Panc1 (cell line): Measurements from ENCODE around the gene SMAD3. TPM values are rescaled to one million over a fixed set of nuclear protein-coding genes. Genes with fewer than 3 reads are reported as not detected.
A peak's percentile ranks its signal among the peaks of the same experiment; 100 is the strongest.

Experiments used
- ATAC-seq: fragments of 200-7000 bp; cut with Tn5 transposase; 2 replicates; pipeline ENCODE4 v1.9.1; 2020; ENCODE audit warnings: mild to moderate bottlenecking, moderate library complexity
- BruUV-seq: library from RNA; stranded (reverse); fragments of 400-500 nt; replicated peaks from 2 replicates; lab custom pipeline; 2021; lab: Mats Ljungman, UMichigan
- CTCF ChIA-PET: fragments of 300-600 bp; sonication (Branson Sonifier 250); formaldehyde crosslinking; loops from one replicate; lab custom pipeline; 2022; ENCODE audit warnings: antibody characterized with exemption; lab: Charles Lee
- POLR2A ChIA-PET: fragments of 300-600 bp; sonication (Branson Sonifier 250); formaldehyde crosslinking; loops from one replicate; lab custom pipeline; 2022; ENCODE audit warnings: antibody characterized with exemption; lab: Charles Lee
- DNase-seq: peaks from one replicate; pipeline ENCODE4 v3.0.0-alpha.2; 2010; ENCODE audit warnings: low read depth, low spot score
- H3K27ac ChIP-seq: 2 replicates; pipeline ENCODE4 v1.5.1; 2011; ENCODE audit warnings: mild to moderate bottlenecking, low read length, inconsistent platforms
- H3K27me3 ChIP-seq: fragments of 200-500 bp; sonication (Bioruptor generic); 2 replicates; pipeline ENCODE4 v1.6.0; 2014; ENCODE audit warnings: low read length, inconsistent platforms; ENCODE audit not compliant: control insufficient read depth, insufficient read depth
- H3K36me3 ChIP-seq: fragments of 200-500 bp; sonication (Bioruptor generic); 2 replicates; pipeline ENCODE4 v1.5.1; 2014; ENCODE audit warnings: inconsistent platforms, mild to moderate bottlenecking, low read length, moderate library complexity; ENCODE audit not compliant: control insufficient read depth, insufficient read depth
- H3K4me1 ChIP-seq: 2 replicates; pipeline ENCODE4 v1.5.1; 2011; ENCODE audit warnings: inconsistent platforms, mild to moderate bottlenecking, low read length, moderate library complexity; ENCODE audit not compliant: control insufficient read depth, insufficient read depth
- H3K4me3 ChIP-seq, 2 experiments: 2 replicates each; pipeline ENCODE4 v1.5.1; 2011 to 2012; ENCODE audit warnings: low read depth in 2 of 2, low read length in 2 of 2, mild to moderate bottlenecking in 2 of 2, inconsistent platforms in 1 of 2, moderate library complexity in 1 of 2
- H3K9me3 ChIP-seq: fragments of 200-500 bp; sonication (Bioruptor generic); 2 replicates; pipeline ENCODE4 v1.5.1; 2014; ENCODE audit warnings: low read depth, mild to moderate bottlenecking, inconsistent platforms, low read length, moderate library complexity; ENCODE audit not compliant: control insufficient read depth, insufficient read depth
- POLR2AphosphoS5 ChIP-seq: IDR thresholded peaks from 2 replicates; pipeline ENCODE4 v1.6.1; 2012; ENCODE audit warnings: mild to moderate bottlenecking, low read depth, low read length, moderate library complexity
- SIN3A ChIP-seq: IDR thresholded peaks from 2 replicates; pipeline ENCODE4 v1.6.1; 2012; ENCODE audit warnings: low read depth, mild to moderate bottlenecking, low read length, moderate library complexity, borderline replicate concordance; ENCODE audit not compliant: insufficient read depth
- TCF7L2 ChIP-seq: IDR thresholded peaks from 2 replicates; pipeline ENCODE4 v1.6.1; 2011; ENCODE audit warnings: mild to moderate bottlenecking, low read depth, low read length, inconsistent platforms
- in situ Hi-C: cut with HindIII; loops from 2 replicates; pipeline ENCODE4 v1.10.0; 2016; ENCODE audit warnings: low sequenced_read_pairs, low pct_unique_long_range_greater_than_20kb
- intact Hi-C: fragments of 100-400 bp; cut with micrococcal nuclease; formaldehyde crosslinking; loops from one replicate; pipeline ENCODE4 v1.10.0; 2022; ENCODE audit not compliant: unreplicated experiment
- total RNA-seq: library from RNA; stranded (reverse); gene quantifications from one replicate; pipeline ENCODE4 v1.2.1, GENCODE V29; 2021; ENCODE audit not compliant: unreplicated experiment
- TF ChIP-seq, protein P1 (sequence below), 2 experiments: IDR thresholded peaks; 2 replicates each; pipeline ENCODE4 v1.6.1; 2011 to 2012; ENCODE audit warnings: low read depth in 2 of 2, control low read depth in 1 of 2, low read length in 1 of 2, mild to moderate bottlenecking in 1 of 2, moderate library complexity in 1 of 2; ENCODE audit not compliant: insufficient read depth in 1 of 2
- TF ChIP-seq, protein P2 (sequence below): fragments of 450-650 bp; IDR thresholded peaks from 2 replicates; pipeline ENCODE4 v1.5.1; 2017; ENCODE audit warnings: mild to moderate bottlenecking

SMAD3 gene
- total RNA-seq, 1 experiment from 2014 or later: 394 TPM

DNA sequence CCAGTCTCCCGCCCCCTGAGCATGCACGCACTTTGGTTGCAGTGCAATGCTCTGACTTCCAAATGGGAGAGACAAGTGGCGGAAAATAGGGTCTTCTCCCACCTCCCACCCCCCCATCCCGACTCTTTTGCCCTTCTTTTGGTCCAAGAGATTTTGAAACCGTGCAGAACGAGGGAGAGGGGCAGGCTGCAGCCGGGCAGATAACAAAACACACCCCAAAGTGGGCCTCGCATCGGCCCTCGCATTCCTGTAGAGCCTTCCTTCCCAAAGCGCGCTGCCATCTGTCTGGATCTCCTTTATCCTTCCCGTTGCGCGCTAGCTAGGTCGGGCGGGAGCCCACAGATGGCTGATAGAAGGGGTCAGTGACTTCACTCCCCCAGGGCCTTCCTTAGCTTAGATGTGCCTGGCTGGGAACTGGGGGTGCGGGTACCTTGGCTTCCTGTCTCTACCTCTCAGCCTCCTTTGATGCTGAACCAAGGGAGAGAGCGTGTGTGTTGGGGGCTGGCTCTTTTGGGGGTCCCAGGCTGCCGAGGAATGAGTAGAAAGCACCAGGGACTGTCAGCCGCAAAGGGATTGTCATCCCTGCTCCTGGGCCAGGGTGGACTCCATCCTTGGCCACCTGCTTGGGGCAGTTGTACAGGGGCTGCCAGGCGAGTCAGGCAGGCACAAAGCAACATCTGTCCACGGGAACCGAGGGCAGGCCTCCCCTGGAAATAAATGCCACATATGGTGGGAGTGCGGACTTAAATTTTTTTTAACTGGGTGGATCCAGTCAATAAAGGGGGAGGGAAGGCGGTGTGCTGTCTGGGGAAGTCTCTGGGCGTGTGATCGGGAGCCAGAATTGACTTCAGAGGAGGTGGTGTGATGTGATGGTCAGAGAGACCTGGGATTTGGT lies 1.8 kb downstream of the SMAD3 start:
- DNase-seq (no peak), ATAC-seq (no peak)
- peak overlapping the region; percentile 100 for H3K27ac ChIP-seq
- peaks cover 21% of the 10 kb centered on the region for H3K36me3 ChIP-seq
- ChIA-PET CTCF (no interaction called here), POLR2A (interaction anchor here (0.6 kb wide), 1 partner anchor 35 kb away, joined by 3 read pairs; no protein-coding TSS in a partner anchor)
- no peak for TF ChIP-seq SIN3A
- TF ChIP-seq, protein P1, sequence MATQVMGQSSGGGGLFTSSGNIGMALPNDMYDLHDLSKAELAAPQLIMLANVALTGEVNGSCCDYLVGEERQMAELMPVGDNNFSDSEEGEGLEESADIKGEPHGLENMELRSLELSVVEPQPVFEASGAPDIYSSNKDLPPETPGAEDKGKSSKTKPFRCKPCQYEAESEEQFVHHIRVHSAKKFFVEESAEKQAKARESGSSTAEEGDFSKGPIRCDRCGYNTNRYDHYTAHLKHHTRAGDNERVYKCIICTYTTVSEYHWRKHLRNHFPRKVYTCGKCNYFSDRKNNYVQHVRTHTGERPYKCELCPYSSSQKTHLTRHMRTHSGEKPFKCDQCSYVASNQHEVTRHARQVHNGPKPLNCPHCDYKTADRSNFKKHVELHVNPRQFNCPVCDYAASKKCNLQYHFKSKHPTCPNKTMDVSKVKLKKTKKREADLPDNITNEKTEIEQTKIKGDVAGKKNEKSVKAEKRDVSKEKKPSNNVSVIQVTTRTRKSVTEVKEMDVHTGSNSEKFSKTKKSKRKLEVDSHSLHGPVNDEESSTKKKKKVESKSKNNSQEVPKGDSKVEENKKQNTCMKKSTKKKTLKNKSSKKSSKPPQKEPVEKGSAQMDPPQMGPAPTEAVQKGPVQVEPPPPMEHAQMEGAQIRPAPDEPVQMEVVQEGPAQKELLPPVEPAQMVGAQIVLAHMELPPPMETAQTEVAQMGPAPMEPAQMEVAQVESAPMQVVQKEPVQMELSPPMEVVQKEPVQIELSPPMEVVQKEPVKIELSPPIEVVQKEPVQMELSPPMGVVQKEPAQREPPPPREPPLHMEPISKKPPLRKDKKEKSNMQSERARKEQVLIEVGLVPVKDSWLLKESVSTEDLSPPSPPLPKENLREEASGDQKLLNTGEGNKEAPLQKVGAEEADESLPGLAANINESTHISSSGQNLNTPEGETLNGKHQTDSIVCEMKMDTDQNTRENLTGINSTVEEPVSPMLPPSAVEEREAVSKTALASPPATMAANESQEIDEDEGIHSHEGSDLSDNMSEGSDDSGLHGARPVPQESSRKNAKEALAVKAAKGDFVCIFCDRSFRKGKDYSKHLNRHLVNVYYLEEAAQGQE (IDR thresholded peaks at IDR 0.05; ENCODE audit: insufficient read depth in 1 of 2, low read depth in 2 of 2, low read length in 1 of 2): no peak
- TF ChIP-seq, protein P2, sequence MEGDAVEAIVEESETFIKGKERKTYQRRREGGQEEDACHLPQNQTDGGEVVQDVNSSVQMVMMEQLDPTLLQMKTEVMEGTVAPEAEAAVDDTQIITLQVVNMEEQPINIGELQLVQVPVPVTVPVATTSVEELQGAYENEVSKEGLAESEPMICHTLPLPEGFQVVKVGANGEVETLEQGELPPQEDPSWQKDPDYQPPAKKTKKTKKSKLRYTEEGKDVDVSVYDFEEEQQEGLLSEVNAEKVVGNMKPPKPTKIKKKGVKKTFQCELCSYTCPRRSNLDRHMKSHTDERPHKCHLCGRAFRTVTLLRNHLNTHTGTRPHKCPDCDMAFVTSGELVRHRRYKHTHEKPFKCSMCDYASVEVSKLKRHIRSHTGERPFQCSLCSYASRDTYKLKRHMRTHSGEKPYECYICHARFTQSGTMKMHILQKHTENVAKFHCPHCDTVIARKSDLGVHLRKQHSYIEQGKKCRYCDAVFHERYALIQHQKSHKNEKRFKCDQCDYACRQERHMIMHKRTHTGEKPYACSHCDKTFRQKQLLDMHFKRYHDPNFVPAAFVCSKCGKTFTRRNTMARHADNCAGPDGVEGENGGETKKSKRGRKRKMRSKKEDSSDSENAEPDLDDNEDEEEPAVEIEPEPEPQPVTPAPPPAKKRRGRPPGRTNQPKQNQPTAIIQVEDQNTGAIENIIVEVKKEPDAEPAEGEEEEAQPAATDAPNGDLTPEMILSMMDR: no peak
- TF ChIP-seq POLR2AphosphoS5: no peak; the same call in 1 of the 2 replicates
- TF ChIP-seq TCF7L2: no peak
- in situ Hi-C loops: no loop called here
- peaks cover 45% of the 10 kb centered on the region for H3K4me1 ChIP-seq
- BruUV-seq: no TSS peak
- no peaks in the 10 kb centered on the region for H3K9me3 ChIP-seq
- H3K4me3 ChIP-seq: peak overlapping the region; percentile 93 to 98
- H3K27me3 ChIP-seq: no peaks in the 10 kb centered on the region
- intact Hi-C loops: no loop called here

DNA sequence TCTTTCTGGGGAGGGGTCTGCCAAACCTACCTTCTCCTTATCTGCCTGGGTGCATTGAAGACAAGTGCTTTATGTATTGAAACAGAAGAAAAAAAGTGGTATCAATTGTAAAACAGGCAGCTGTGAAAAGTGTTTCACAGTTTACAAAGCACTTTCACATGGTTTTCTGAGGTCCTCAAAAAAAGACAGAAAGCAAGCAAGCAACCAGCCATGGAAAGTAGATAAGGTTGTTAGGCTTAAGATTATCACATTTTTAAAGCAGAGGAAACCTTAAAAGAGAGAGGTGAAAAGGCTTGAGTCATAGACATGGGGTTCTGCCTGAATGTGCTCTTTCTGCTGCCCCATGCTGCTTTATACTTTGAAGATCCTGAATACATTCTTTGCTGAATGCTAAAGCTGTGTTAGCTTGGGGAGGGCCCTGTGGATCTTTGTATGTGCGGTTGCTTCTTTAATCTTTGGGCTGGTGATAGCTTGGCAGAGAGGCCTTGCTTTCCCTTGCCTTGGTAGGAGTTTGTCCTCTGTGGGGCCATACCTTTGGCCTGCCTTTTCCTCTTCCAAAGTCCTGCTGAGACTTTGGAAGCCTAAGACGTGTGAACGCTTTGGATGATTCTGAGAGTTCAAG lies 2.6 kb downstream of the SMAD3 start:
- DNase-seq (no peak), ATAC-seq (no peak)
- BruUV-seq: TSS peak; percentile 38
- Histone ChIP-seq H3K36me3 (peaks cover 22% of the 10 kb centered on the region), H3K4me3 (peak overlapping the region; percentile 93 to 98), H3K27ac (peak overlapping the region; percentile 100), H3K4me1 (peaks cover 45% of the 10 kb centered on the region), H3K27me3 (no peaks in the 10 kb centered on the region), H3K9me3 (no peaks in the 10 kb centered on the region)
- ChIA-PET POLR2A (interaction anchor here (0.7 kb wide), 1 partner anchor 30 kb away, joined by 4 read pairs; no protein-coding TSS in a partner anchor), CTCF (no interaction called here)
- in situ Hi-C loops (no loop called here), intact Hi-C loops (no loop called here)
- TF ChIP-seq, protein P2: no peak
- TF ChIP-seq TCF7L2: peak; percentile 63
